ENCODE results near the gene OPCML. TPM values are rescaled to one million over a fixed set of nuclear protein-coding genes. Genes with fewer than 3 reads are reported as not detected.

Gene OPCML
- total RNA-seq, 2 donors from 2014 or later = 0.04 TPM; not detected in 1

GRCh38 chr11:132646890-132647289 is 885.4 kb downstream of the OPCML start:
- TF ChIP-seq CTCF (IDR thresholded peaks at IDR 0.05) = no peak
- DNase-seq (ENCODE audit: low spot score) = no peak
- H3K27ac ChIP-seq = no peak overlapping the region

DNA sequence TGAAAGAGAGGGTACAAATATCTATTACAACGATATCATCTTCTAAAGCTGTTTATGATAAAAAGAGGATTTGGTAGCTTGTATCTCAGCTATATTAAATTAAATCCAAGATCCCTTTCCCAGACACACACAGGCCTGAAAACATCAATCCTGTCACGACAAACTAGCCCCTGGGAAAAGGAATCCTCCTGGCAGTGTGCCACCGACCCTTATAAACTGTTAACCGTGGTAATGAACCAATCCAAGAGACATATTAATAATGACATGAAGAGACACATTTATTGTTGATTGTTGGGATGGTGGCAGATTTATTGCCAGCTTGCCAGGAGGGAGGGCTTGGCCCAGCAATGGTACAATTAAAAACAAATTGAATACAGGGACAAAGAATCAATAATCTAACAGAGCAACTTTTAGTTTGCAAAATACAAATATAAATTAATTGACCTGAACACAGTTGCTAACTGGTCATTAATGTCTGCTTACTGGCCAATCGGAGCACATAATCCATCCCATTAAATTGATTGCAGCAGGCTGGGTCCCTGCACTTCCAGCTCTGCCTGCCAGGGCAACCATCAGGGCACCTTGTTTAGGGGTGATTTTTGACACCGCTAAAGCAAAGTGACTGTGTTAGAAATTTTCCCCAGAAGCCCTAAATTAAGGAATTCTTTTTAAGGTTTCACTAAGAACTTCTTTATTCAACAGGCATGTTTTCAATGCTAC is 887.6 kb downstream of the OPCML start:
- no peaks in the 10 kb centered on the region for H3K9me3 ChIP-seq
- H3K27ac ChIP-seq = no peak overlapping the region
- no peak for TF ChIP-seq CTCF (IDR thresholded peaks at IDR 0.05)
- H3K4me1 ChIP-seq = no peaks in the 10 kb centered on the region
- H3K36me3 ChIP-seq = no peaks in the 10 kb centered on the region
- no peak for DNase-seq (ENCODE audit: low spot score)
- H3K4me3 ChIP-seq = no peak overlapping the region
- H3K27me3 ChIP-seq = no peaks in the 10 kb centered on the region

More at GRCh38 chr11:132646890-132647289, 885.4 kb downstream of the OPCML start:
- Histone ChIP-seq H3K27me3 (no peaks in the 10 kb centered on the region), H3K4me3 (no peak overlapping the region), H3K4me1 (no peaks in the 10 kb centered on the region), H3K9me3 (no peaks in the 10 kb centered on the region), H3K36me3 (no peaks in the 10 kb centered on the region)

- no peak overlapping the region for H3K4me3 ChIP-seq
- H3K9me3 ChIP-seq = no peaks in the 10 kb centered on the region
- TF ChIP-seq CTCF (IDR thresholded peaks at IDR 0.05) = no peak
- no peak overlapping the region for H3K27ac ChIP-seq
- no peaks in the 10 kb centered on the region for H3K36me3 ChIP-seq
- no peaks in the 10 kb centered on the region for H3K4me1 ChIP-seq
- H3K27me3 ChIP-seq = no peaks in the 10 kb centered on the region
- no peak for DNase-seq (ENCODE audit: low spot score)
Observed at GRCh38 chr11:132643239-132643638, 889.1 kb downstream of the OPCML start.

GRCh38 chr11:132640952-132641351 is 891.3 kb downstream of the OPCML start:
- Histone ChIP-seq H3K27ac (no peak overlapping the region), H3K4me3 (no peak overlapping the region), H3K4me1 (no peaks in the 10 kb centered on the region), H3K27me3 (no peaks in the 10 kb centered on the region), H3K9me3 (no peaks in the 10 kb centered on the region), H3K36me3 (no peaks in the 10 kb centered on the region)
- no peak for DNase-seq (ENCODE audit: low spot score)
- no peak for TF ChIP-seq CTCF (IDR thresholded peaks at IDR 0.05)

DNA sequence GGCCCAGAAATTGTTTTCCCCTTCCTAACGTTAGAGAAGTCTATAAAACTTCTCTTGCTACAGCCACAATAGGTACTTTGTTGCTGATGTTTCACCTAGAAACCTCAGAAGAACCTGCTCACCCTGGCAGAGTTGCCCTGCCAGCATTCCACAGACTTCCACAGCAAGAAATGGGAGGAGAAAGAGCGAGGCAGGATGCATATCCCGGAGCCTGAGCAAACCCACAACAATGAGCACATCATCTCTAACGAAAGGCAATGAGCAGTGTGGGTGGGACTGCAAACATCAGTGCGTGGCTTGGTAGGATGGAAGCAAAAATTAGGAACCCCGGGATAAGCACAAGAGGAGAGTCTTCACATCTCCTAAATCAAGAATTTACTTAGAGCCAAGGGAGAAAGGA is 892.3 kb downstream of the OPCML start:
- no peaks in the 10 kb centered on the region for H3K4me1 ChIP-seq
- no peak for DNase-seq (ENCODE audit: low spot score)
- H3K27ac ChIP-seq = no peak overlapping the region
- TF ChIP-seq CTCF (IDR thresholded peaks at IDR 0.05) = no peak
- H3K27me3 ChIP-seq = no peaks in the 10 kb centered on the region
- H3K9me3 ChIP-seq = no peaks in the 10 kb centered on the region
- no peaks in the 10 kb centered on the region for H3K36me3 ChIP-seq
- no peak overlapping the region for H3K4me3 ChIP-seq

DNA sequence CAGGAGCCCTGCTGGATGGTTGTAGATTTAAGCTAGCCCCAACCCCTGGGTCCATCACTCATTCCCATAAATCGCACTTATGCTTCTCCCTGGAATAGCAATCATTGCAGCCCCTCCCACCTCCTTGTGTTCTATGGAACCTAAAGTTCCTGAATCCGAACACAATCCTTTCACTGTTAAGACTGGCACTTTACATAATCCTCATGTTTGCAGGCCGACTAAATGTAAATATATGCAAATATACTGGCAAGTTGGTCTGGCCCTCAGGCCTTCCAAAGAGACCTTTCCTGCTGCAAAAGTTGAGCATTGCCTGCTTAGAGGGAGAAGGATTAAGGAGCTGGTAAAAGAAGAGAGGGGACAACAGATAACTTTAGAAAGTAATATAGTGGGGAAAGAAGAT is 892.9 kb downstream of the OPCML start:
- Histone ChIP-seq H3K4me3 (no peak overlapping the region), H3K27me3 (no peaks in the 10 kb centered on the region), H3K27ac (no peak overlapping the region), H3K9me3 (no peaks in the 10 kb centered on the region), H3K4me1 (no peaks in the 10 kb centered on the region), H3K36me3 (no peaks in the 10 kb centered on the region)
- TF ChIP-seq CTCF (IDR thresholded peaks at IDR 0.05) = no peak
- no peak for DNase-seq (ENCODE audit: low spot score)
